PC-9 (cell line): ENCODE measurements around the gene NPS.

ENCODE experiments used
- CTCF ChIP-seq: fragments of 200-600 bp; sonication (generic); conservative IDR thresholded peaks from 2 replicates; pipeline ENCODE4 v1.6.1; 2017; ENCODE audit warnings: mixed run types, antibody characterized with exemption, mild to moderate bottlenecking, moderate library complexity
- EZH2 ChIP-seq: fragments of 200-600 bp; sonication (generic); IDR thresholded peaks from 2 replicates; pipeline ENCODE4 v1.8.0; 2017; ENCODE audit warnings: antibody characterized with exemption, low read depth

GRCh38 chr10:127549009-127549408 is at the start of gene NPS:
- TF ChIP-seq CTCF (no peak), EZH2 (no peak)
